HL-60 (cell line): ENCODE data around the gene SORCS2.

ENCODE experiments used
- POLR2AphosphoS5 ChIP-seq: IDR thresholded peaks from 2 replicates; pipeline ENCODE4 v1.6.1; 2012; ENCODE audit warnings: low read depth
- SPI1 ChIP-seq: IDR thresholded peaks from 2 replicates; pipeline ENCODE4 v1.6.1; 2012; ENCODE audit warnings: low read depth, mild to moderate bottlenecking, borderline replicate concordance
- TF ChIP-seq, protein P1 (sequence below): IDR thresholded peaks from one replicate; pipeline ENCODE4 v1.5.1; 2011; ENCODE audit warnings: low read length, control low read depth, inconsistent platforms; ENCODE audit not compliant: insufficient read depth
- TF ChIP-seq, protein P2 (sequence below): IDR thresholded peaks from 2 replicates; pipeline ENCODE4 v1.6.1; 2012; ENCODE audit warnings: low read depth; ENCODE audit not compliant: insufficient replicate concordance

DNA sequence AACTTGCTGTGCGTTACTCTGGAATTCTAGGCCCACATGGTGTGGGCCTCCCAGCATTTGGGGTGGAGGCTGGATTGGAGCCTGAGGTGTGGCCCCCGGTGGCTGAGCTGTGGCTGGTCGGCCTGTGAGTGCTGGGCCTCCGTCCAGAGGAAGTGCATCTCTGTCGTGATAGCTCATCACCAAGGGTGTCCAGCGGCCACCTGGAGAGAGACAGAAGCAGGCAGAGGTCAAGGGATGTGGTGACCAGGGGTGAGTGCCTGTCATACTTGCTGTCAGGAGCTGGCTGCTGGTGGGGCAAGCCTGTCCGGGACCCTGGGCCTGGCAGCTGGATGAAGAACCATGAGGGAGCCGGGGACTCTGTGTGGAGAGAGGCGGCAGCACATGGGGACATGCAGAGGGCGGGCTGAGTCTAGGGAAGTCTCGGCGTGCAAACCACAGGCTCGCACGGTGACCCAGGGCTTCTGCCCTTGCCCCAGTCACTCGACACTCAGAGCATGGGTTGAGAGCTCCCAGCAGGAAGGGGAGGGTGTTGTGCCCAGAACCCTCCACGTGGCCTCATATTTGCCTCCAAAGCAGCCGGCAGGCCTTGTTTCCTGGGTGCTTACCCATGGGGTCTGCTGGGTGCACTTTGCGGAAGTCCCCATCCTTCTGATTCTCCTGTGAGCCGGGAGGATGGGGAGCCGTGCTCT lies 6.2 kb downstream of the SORCS2 start:
- TF ChIP-seq POLR2AphosphoS5 (no peak), SPI1 (no peak)
- TF ChIP-seq, protein P1, sequence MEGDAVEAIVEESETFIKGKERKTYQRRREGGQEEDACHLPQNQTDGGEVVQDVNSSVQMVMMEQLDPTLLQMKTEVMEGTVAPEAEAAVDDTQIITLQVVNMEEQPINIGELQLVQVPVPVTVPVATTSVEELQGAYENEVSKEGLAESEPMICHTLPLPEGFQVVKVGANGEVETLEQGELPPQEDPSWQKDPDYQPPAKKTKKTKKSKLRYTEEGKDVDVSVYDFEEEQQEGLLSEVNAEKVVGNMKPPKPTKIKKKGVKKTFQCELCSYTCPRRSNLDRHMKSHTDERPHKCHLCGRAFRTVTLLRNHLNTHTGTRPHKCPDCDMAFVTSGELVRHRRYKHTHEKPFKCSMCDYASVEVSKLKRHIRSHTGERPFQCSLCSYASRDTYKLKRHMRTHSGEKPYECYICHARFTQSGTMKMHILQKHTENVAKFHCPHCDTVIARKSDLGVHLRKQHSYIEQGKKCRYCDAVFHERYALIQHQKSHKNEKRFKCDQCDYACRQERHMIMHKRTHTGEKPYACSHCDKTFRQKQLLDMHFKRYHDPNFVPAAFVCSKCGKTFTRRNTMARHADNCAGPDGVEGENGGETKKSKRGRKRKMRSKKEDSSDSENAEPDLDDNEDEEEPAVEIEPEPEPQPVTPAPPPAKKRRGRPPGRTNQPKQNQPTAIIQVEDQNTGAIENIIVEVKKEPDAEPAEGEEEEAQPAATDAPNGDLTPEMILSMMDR: no peak
- TF ChIP-seq, protein P2, sequence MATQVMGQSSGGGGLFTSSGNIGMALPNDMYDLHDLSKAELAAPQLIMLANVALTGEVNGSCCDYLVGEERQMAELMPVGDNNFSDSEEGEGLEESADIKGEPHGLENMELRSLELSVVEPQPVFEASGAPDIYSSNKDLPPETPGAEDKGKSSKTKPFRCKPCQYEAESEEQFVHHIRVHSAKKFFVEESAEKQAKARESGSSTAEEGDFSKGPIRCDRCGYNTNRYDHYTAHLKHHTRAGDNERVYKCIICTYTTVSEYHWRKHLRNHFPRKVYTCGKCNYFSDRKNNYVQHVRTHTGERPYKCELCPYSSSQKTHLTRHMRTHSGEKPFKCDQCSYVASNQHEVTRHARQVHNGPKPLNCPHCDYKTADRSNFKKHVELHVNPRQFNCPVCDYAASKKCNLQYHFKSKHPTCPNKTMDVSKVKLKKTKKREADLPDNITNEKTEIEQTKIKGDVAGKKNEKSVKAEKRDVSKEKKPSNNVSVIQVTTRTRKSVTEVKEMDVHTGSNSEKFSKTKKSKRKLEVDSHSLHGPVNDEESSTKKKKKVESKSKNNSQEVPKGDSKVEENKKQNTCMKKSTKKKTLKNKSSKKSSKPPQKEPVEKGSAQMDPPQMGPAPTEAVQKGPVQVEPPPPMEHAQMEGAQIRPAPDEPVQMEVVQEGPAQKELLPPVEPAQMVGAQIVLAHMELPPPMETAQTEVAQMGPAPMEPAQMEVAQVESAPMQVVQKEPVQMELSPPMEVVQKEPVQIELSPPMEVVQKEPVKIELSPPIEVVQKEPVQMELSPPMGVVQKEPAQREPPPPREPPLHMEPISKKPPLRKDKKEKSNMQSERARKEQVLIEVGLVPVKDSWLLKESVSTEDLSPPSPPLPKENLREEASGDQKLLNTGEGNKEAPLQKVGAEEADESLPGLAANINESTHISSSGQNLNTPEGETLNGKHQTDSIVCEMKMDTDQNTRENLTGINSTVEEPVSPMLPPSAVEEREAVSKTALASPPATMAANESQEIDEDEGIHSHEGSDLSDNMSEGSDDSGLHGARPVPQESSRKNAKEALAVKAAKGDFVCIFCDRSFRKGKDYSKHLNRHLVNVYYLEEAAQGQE: no peak
